SIG-M5 treated with dmso at 0.1 percent for 504 hours (cell line): ENCODE results near the gene TRIM69.
"Not testable (repeated sequence)": the region's sequence is repeated elsewhere in the genome, so short reads cannot be mapped to it uniquely, and the experiment has no call there.

Experiments
- DNase-seq: peaks from one replicate; lab custom pipeline; 2025; ENCODE audit not compliant: unreplicated experiment; lab: John Stamatoyannopoulos, UW

Gene TRIM69

GRCh38 chr15:44736181-44736765 lies at the start of gene TRIM69:
TRIM69 (plus strand) TSS chr15:44736528; CDS start chr15:44736705, 177 bp downstream.
- DNase-seq = no peak

GRCh38 chr15:44689318-44689717 lies 47.0 kb upstream of the TRIM69 start:
- not testable (repeated sequence) for DNase-seq

- DNase-seq = not testable (repeated sequence)
Measured at GRCh38 chr15:44690245-44690644, 46.1 kb upstream of the TRIM69 start.

GRCh38 chr15:44692659-44693058 lies 43.7 kb upstream of the TRIM69 start:
- DNase-seq = no peak

GRCh38 chr15:44694416-44694815 lies 41.9 kb upstream of the TRIM69 start:
- DNase-seq = no peak

GRCh38 chr15:44695294-44695693 lies 41.0 kb upstream of the TRIM69 start:
- DNase-seq = no peak

- no peak for DNase-seq
Measured at GRCh38 chr15:44697014-44697413, 39.3 kb upstream of the TRIM69 start.

- no peak for DNase-seq
Measured at GRCh38 chr15:44698641-44699040, 37.7 kb upstream of the TRIM69 start.

GRCh38 chr15:44700676-44701075 lies 35.7 kb upstream of the TRIM69 start:
- DNase-seq = not testable (repeated sequence)

- DNase-seq = no peak
Measured at GRCh38 chr15:44705986-44706385, 30.3 kb upstream of the TRIM69 start.

GRCh38 chr15:44706401-44706800 lies 29.9 kb upstream of the TRIM69 start:
- DNase-seq = no peak

- no peak for DNase-seq
Measured at GRCh38 chr15:44706946-44707636, 29.2 kb upstream of the TRIM69 start.

- DNase-seq = peak; percentile 81
Measured at GRCh38 chr15:44710236-44711095, 25.9 kb upstream of the TRIM69 start.

GRCh38 chr15:44711096-44711742 lies 25.1 kb upstream of the TRIM69 start, which contains the start of the genes B2M and PATL2:
B2M (plus strand) TSS chr15:44711517; CDS start chr15:44711547, 30 bp downstream.
PATL2 (minus strand) TSS chr15:44711323; CDS start chr15:44676490, 34,833 bp downstream.
- peak; percentile 96 for DNase-seq

- peak; percentile 60 for DNase-seq
Measured at GRCh38 chr15:44711743-44712345, 24.5 kb upstream of the TRIM69 start.

GRCh38 chr15:44712346-44713005 lies 23.9 kb upstream of the TRIM69 start:
- peak; percentile 90 for DNase-seq

GRCh38 chr15:44713006-44713966 lies 23.0 kb upstream of the TRIM69 start:
- DNase-seq = no peak

GRCh38 chr15:44715142-44715796 lies 21.1 kb upstream of the TRIM69 start:
- no peak for DNase-seq
